ENCODE results near the gene MYO3B.
A peak's percentile ranks its signal among the peaks of the same experiment; 100 is the strongest.

Gene MYO3B

DNA sequence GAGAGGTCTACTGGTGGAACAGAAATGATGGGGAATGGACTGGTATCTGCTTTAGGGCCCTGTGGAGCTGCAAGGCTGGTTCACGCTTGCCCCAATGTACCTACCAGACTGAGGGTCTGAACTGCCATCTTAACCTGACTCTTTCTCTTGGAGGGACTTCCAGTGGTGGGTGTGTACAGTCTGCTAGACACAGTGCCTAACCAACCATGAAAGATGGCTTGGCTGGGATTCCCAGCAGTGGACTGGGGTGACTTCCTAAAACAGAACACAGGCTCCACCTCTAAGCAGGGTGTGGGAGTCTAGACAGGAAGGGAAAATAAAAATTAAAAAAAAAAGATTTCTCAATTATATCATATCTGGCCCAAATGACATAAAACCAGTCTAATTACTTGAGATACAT lies 25.5 kb upstream of the MYO3B start:
- H3K4me3 ChIP-seq (ENCODE audit: low read length) = no peak overlapping the region
- TF ChIP-seq CTCF (conservative IDR thresholded peaks at IDR 0.05; ENCODE audit: low read depth, low read length) = no peak
- no peak for DNase-seq (ENCODE audit: low read depth)

- TF ChIP-seq CTCF (conservative IDR thresholded peaks at IDR 0.05; ENCODE audit: low read depth, low read length) = peak; percentile 19
- peak; percentile 65 for DNase-seq (ENCODE audit: low read depth)
- H3K4me3 ChIP-seq (ENCODE audit: low read length) = no peak overlapping the region
Measured at GRCh38 chr2:170155022-170155722, 22.8 kb upstream of the MYO3B start.

GRCh38 chr2:170155723-170156253 lies 22.2 kb upstream of the MYO3B start:
- TF ChIP-seq CTCF (conservative IDR thresholded peaks at IDR 0.05; ENCODE audit: low read depth, low read length) = no peak
- peak; percentile 75 for DNase-seq (ENCODE audit: low read depth)
- H3K4me3 ChIP-seq (ENCODE audit: low read length) = no peak overlapping the region

DNA sequence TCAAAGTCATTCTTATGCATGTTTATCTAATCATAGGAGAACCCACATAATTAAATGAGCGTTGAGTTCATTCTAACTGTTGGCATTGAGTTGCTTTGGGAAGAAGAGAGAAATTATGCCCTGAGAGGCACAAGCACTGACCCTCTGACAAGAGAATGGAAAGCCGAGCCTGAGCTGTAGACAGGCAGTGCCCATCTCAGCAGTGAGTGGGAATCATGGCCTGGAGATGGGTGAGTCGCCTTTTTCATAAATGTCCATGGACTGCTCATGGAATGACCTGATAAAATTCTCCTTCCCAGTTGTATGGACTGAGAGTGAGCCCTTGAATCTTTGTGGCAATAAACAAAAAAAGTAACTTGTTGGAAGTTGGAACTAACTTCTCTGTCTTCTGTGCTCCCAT lies 21.4 kb upstream of the MYO3B start:
- DNase-seq (ENCODE audit: low read depth) = no peak
- no peak for TF ChIP-seq CTCF (conservative IDR thresholded peaks at IDR 0.05; ENCODE audit: low read depth, low read length)
- H3K4me3 ChIP-seq (ENCODE audit: low read length) = no peak overlapping the region

DNA sequence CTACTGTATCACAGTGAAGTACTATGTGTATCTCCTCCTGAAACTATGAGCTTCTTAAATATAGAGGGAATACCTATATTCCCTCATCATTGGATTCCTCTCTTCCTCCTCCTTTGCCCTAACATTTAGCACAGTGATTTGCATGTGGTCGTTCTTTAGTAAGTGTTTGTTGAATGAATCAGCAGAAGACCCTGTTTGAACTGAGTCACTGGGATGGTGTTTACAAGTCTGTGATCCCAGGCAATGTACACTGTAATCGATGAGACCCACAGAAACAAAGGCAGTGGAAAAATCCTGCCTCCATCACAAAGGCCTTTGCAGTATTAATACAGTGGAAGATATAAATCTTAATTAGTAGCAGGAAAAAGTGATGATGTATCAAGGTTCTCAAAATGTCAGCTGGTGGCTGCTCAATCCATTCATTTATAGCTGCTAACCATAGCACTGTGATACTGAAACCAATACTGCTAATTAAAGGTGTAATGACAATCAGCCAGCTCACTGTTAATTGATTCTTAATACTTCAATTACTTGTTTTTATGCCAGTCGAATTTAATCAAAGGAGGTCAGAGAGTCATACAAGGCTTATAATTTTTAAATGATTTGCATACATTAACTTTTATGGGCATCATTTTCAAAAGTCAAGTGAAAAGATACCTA lies 20.8 kb upstream of the MYO3B start:
- no peak for TF ChIP-seq CTCF (conservative IDR thresholded peaks at IDR 0.05; ENCODE audit: low read depth, low read length)
- DNase-seq (ENCODE audit: low read depth) = no peak
- H3K4me3 ChIP-seq (ENCODE audit: low read length) = no peak overlapping the region

GRCh38 chr2:170159060-170159459 lies 18.9 kb upstream of the MYO3B start:
- DNase-seq (ENCODE audit: low read depth) = no peak

More at GRCh38 chr2:170159060-170159459, 18.9 kb upstream of the MYO3B start:
- no peak for TF ChIP-seq CTCF (conservative IDR thresholded peaks at IDR 0.05; ENCODE audit: low read depth, low read length)
- H3K4me3 ChIP-seq (ENCODE audit: low read length) = no peak overlapping the region

All from retinal pigment epithelial cell (primary cell).